GM21825 (cell line): Measurements from ENCODE around the gene INSR.
"Not testable (repeated sequence)": the region's sequence is repeated elsewhere in the genome, so short reads cannot be mapped to it uniquely, and the experiment has no call there.

Experiments used
- ATAC-seq: cut with Tn5 transposase; IDR thresholded peaks from one replicate; pipeline ENCODE4 v1.9.1; 2021; ENCODE audit warnings: mild to moderate bottlenecking, moderate library complexity; ENCODE audit not compliant: unreplicated experiment

Gene INSR

GRCh38 chr19:7149956-7150705 lies 144.1 kb downstream of the INSR start:
- no peak for ATAC-seq

- ATAC-seq: not testable (repeated sequence)
Observed at GRCh38 chr19:7147119-7147675, 147.0 kb downstream of the INSR start.

GRCh38 chr19:7146086-7146485 lies 148.1 kb downstream of the INSR start:
- ATAC-seq: not testable (repeated sequence)

- no peak for ATAC-seq
Observed at GRCh38 chr19:7145494-7145893, 148.7 kb downstream of the INSR start.

DNA sequence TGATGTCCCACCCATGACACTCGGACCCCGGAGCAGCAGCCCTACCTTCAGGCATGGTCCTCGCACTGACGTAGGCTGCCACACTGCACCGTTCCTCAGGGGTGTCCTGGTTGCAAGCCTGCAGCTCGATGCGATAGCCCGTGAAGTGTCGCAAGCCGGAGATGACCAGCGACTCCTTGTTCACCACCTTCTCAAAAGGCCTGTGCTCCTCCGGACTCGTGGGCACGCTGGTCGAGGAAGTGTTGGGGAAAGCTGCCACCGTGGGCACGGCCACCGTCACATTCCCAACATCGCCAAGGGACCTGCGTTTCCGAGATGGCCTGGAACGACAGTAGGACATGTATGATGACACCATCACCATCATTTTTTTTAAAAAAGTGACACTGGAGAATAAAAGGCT lies 151.4 kb downstream of the INSR start:
- no peak for ATAC-seq

DNA sequence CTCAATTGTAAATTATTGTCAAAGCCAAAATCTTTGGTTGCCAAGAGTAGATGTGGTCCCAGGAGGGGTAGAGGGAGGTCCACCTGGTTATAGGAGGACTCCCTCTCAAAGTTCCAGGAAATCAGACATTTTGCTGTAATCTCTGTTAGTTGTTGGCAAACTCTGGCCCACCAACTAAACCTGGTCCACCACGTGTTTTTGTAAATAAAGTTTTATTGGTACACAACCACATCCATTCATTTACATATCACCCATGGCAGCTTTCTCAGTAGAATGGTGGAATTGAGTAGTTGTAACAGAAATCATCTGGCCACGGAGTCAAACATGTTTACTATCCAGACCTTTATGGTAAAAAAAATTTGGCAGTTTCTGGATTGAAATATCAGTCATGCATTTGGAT lies 154.1 kb downstream of the INSR start:
- ATAC-seq: no peak

- ATAC-seq: no peak
Observed at GRCh38 chr19:7139095-7139494, 155.1 kb downstream of the INSR start.

DNA sequence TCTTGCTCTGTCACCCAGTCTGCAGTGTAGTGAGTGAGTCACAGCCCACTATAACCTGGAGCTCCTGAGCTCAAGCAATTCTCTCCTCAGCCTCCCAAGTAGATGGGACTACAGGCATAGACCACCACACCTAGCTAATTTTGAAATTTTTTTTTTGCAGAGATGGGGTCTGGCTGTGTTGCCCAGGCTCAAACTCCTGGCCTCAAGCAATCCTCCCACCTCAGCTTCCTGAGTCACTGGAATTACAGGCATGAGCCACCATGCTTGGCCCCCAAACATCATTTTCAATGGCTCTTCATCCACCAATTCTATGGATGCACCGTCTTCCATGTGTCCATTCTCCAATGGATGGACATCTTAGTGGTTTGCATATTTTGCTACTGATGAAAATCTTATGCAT lies 155.8 kb downstream of the INSR start:
- no peak for ATAC-seq

- ATAC-seq: no peak
Observed at GRCh38 chr19:7137120-7137519, 157.1 kb downstream of the INSR start.

- no peak for ATAC-seq
Observed at GRCh38 chr19:7132054-7132453, 162.2 kb downstream of the INSR start.

DNA sequence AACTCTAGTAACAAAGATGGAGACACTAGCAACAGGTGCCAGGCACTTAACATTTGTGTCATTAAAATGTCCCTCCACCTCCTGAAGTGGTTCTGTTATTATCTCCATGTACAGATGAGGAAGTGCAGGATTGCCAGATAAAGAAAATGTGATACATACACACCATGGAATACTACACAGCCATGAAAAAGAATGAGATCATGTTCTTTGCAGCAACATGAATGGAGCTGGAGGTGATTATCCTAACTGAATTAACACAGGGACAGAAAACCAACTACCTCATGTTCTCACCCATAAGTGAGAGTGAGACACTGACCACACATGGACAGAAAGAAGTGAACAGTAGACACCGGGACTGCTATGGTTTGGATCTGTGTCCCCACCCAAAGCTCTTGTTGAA lies 164.2 kb downstream of the INSR start:
- ATAC-seq: no peak

DNA sequence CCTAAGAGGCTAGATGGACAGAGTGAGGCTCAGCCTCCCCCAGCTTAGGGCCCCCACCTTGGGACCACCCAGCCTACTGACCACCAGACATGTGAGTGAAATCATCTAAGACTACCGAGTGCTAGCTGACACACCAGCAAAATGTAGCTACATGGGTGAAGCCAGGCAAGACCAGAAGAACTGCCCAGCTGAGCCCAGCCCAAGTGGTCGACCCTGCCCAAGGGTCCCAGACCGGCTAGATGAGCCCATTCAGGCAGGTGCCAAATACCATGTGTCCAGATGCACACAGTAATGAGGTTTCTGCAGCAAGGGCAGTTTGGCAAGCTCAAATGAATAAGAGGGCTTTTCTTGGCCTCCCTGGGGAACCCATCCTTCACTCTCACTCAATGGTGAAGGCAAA lies 168.1 kb downstream of the INSR start:
- no peak for ATAC-seq

- no peak for ATAC-seq
Observed at GRCh38 chr19:7125221-7125620, 169.0 kb downstream of the INSR start.

- ATAC-seq: no peak
Observed at GRCh38 chr19:7124782-7125181, 169.4 kb downstream of the INSR start.

DNA sequence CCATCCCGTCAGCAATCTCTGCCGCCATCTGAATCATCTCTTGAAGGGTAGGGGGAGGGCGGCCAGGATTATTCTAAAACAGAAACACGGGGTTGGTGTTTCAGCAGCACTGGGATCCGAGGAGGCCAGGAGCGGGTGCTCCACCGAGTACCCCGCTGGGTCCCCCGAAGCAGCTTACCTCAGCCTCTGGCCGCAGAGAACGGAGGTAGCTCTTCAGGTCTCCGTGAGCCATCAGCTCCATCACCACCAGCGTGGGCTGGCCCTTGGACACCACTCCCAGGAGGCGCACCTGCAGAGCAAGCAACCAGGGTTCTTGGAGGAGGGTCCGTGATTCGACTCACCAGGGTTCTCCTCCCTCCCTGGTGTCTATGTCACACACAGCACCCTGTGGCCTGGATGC lies 171.5 kb downstream of the INSR start:
- no peak for ATAC-seq

GRCh38 chr19:7120499-7120898 lies 173.7 kb downstream of the INSR start:
- no peak for ATAC-seq

GRCh38 chr19:7119582-7119981 lies 174.6 kb downstream of the INSR start:
- ATAC-seq: no peak

DNA sequence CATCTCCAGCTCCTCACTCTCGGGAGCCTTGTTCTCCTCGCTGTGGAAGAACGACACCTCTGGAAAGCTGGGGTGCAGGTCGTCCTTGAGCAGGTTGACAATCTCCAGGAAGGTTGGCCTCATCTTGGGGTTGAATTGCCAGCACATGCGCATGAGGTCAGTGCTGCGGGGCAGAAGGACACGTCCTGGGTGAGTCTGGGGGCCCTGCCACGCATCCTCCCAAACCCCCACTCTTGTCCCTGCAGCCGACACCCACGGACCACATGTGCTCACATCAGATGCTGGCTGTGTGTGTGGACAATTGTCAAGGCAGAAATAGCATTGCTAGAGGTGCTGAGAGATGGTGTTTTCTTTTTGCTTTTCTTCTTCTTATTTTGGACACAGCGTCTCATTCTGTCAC lies 177.0 kb downstream of the INSR start:
- ATAC-seq: no peak

DNA sequence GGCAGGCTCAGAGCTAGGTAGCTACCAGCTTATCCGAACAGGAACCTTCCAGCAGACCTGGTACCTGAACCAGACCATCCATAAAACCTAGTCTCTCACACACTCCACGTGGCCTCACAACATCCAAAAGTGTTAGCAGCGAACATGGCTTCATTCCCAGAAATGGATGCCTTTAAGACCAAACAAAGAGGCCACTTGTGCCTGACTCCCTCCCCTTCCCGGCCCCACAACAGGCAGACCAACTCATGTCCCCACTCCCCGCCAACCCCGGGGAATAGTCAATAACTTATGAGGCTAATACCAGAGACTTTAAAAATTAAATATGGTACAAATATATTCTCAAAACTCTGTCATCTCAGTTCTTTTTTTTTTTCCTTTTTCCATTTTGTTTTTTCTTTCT lies 178.5 kb downstream of the INSR start:
- ATAC-seq: no peak

DNA sequence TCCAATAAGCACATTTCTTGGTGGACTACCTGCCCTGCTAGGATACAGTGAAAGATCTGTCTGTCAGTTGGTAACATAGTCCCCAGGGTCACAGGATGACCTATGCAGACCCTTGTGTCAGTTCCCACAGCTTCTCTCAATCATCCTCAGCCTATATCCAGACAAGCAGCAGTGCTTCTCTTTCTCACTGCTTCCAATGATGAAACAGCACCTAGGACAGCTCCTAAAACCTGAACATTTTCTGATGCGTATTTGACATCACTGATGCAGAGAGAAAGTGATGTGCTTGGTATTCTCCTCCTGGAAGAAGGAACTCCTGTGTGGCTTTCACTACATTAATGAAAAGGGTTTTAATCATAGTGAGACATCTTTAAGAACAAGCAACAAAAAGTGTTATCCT lies 181.0 kb downstream of the INSR start:
- no peak for ATAC-seq

- ATAC-seq: no peak
Observed at GRCh38 chr19:7112675-7113074, 181.5 kb downstream of the INSR start.

DNA sequence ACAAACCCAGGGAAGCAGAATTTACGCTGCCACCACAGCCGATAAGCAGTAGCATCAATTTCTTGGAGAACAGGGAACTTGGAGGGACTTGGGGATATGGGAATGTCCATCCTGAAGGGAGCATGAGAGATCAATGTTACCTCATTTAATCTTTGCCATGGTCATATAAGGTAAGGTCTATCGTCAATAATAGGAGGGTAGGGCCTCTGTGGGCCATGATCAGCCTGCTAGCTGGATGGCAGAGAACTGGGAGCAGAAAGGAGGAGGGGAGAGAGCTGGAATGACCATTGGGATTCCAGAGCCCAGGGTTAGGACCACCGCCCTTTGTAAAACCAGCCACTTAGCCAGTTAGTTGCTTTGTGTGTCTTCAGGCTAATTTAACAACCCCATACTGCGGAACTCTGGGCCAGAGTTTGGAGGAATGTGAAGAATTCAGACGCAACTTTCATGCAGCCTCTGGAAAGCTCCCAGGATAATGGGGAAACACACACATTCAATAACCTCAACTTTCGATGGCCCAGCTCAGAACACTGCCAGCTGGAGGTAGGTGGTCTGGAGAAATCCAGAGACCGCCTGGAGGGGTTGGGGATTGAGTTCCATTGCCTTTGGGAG lies 184.4 kb downstream of the INSR start:
- ATAC-seq: no peak
